ENCODE measurements around the gene ADAMTS8. TPM values are rescaled to one million over a fixed set of nuclear protein-coding genes. Genes with fewer than 3 reads are reported as not detected.

ADAMTS8 gene
- total RNA-seq, 2 donors from 2014 or later, result 0.42 to 12.2 TPM

DNA sequence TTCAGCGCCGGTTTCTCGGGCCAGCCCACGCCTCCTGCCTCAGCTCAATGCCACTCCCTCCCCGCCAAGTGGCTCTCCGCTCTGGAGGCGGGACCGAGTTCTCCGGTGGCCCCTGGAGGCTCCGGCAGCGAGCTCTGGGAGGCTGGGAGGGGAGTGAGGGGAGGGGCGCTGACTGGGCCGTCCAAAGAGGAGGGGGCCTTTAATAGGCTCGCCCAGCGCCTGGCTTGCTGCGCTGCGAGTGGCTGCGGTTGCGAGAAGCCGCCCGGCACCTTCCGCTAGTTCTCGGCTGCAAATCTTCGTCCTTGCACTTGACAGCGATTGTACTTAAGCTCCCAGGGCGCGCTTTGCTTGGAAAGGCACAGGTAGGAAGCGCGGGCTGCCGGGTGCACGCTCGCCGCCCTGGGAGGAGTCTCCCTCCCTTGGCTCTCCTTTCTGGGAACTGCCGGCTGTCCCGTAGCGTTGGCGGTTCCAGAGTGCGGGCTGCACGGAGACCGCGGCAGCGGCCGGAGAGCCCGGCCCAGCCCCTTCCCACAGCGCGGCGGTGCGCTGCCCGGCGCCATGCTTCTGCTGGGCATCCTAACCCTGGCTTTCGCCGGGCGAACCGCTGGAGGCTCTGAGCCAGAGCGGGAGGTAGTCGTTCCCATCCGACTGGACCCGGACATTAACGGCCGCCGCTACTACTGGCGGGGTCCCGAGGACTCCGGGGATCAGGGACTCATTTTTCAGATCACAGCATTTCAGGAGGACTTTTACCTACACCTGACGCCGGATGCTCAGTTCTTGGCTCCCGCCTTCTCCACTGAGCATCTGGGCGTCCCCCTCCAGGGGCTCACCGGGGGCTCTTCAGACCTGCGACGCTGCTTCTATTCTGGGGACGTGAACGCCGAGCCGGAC, 20.3 kb upstream of the ADAMTS8 start, which contains the start of gene ADAMTS15:
Gene ADAMTS15 (plus strand): TSS at position 230 of the 894 bp plus-strand sequence. CDS start 329 bp downstream, at position 559.
- TF ChIP-seq, protein P1, sequence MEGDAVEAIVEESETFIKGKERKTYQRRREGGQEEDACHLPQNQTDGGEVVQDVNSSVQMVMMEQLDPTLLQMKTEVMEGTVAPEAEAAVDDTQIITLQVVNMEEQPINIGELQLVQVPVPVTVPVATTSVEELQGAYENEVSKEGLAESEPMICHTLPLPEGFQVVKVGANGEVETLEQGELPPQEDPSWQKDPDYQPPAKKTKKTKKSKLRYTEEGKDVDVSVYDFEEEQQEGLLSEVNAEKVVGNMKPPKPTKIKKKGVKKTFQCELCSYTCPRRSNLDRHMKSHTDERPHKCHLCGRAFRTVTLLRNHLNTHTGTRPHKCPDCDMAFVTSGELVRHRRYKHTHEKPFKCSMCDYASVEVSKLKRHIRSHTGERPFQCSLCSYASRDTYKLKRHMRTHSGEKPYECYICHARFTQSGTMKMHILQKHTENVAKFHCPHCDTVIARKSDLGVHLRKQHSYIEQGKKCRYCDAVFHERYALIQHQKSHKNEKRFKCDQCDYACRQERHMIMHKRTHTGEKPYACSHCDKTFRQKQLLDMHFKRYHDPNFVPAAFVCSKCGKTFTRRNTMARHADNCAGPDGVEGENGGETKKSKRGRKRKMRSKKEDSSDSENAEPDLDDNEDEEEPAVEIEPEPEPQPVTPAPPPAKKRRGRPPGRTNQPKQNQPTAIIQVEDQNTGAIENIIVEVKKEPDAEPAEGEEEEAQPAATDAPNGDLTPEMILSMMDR (IDR thresholded peaks at IDR 0.05), result no peak
- intact Hi-C loops (cut with DNase I), result loop anchor here (5.0 kb wide), 1 partner anchor 334 kb away; no protein-coding TSS in a partner anchor
- Histone ChIP-seq H3K4me3 (peak within 1 kb of the TSS; percentile 42), H3K27me3 (no peaks in the 10 kb centered on the region), H3K9me3 (no peaks in the 10 kb centered on the region), H3K4me1 (peaks cover 7% of the 10 kb centered on the region), H3K9ac (ENCODE audit: low read depth in 2 of 2, low read length in 2 of 2) (peak within 1 kb of the TSS; percentile 52 to 67), H3K27ac (peak within 1 kb of the TSS; percentile 64), H3K36me3 (no peaks in the 10 kb centered on the region)
- DNase-seq, result peak; percentile 87

DNA sequence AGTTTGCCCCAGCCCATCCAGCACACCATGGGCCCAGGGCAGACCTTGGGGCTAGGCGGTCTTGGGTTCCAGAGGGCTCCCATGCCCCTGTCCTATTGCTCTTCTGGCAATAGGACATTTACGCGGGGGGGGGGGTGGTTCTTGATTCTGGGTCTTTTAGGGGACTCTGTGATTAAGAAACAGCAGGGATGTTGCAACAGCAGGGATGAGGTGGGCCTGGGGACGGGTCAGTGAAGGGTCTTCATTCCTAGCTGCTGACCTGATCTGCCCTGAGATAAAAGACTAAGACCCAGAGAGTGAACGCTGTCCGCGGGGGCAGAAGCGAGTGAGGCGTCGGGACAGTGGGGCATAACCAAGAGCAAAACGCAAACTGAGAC, 19.6 kb upstream of the ADAMTS8 start:
- Histone ChIP-seq H3K9ac (ENCODE audit: low read depth in 2 of 2, low read length in 2 of 2) (peak overlapping the region in 1 of 2 donors; percentile 52), H3K4me3 (peak overlapping the region; percentile 42), H3K27me3 (no peaks in the 10 kb centered on the region), H3K4me1 (peaks cover 7% of the 10 kb centered on the region), H3K9me3 (no peaks in the 10 kb centered on the region), H3K36me3 (no peaks in the 10 kb centered on the region), H3K27ac (peak overlapping the region; percentile 64)
- no peak for DNase-seq
- TF ChIP-seq, protein P1 (IDR thresholded peaks at IDR 0.05), result no peak
- intact Hi-C loops (cut with DNase I), result loop anchor here (5.0 kb wide), 1 partner anchor 334 kb away; no protein-coding TSS in a partner anchor

DNA sequence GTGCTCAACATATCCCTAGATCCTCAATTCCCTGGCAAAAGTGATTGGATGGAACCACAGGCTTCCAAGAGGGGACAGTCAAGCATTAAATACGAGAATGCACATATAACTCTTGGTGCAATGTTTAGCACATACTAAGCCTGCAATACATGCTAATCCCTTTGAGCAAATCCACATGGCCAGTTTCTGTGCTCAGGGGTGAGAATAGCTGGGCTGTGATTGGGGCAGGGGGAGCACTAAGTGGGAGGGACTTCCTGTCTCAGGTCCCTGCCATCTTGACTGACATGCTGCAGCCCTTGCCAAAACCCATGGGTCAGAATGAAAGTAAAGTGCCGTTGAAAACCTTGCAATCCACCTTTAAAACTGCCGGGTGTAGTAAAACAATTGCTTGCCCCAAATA, 17.4 kb upstream of the ADAMTS8 start:
- DNase-seq, result no peak
- H3K9me3 ChIP-seq, result no peaks in the 10 kb centered on the region
- no peak overlapping the region for H3K9ac ChIP-seq (ENCODE audit: low read depth in 2 of 2, low read length in 2 of 2)
- TF ChIP-seq, protein P1 (IDR thresholded peaks at IDR 0.05), result no peak
- H3K27ac ChIP-seq, result no peak overlapping the region
- no peaks in the 10 kb centered on the region for H3K36me3 ChIP-seq
- H3K4me3 ChIP-seq, result no peak overlapping the region
- intact Hi-C loops (cut with DNase I), result loop anchor here (5.0 kb wide), 1 partner anchor 337 kb away; no protein-coding TSS in a partner anchor
- no peaks in the 10 kb centered on the region for H3K27me3 ChIP-seq
- peaks cover 7% of the 10 kb centered on the region for H3K4me1 ChIP-seq

DNA sequence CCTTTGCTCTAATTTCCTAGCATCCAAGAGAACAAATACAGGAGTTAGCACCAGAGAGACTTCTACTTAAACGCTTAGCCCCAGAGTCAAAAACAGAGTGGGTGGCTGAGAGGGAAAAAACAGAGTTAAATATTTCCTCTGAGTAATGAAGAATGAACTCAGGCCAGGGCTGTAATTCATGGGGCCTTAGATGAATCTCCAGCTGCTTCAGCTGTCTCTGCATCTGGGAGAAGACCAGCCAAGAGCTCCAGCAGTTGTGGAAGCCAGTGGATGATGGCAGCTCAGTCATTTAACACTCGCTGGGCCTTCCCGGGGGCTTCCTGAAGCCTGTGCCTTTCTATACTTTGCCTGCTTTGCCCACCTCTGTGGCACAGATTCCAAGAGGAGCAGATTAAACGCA, 14.3 kb upstream of the ADAMTS8 start:
- no peak for DNase-seq

DNA sequence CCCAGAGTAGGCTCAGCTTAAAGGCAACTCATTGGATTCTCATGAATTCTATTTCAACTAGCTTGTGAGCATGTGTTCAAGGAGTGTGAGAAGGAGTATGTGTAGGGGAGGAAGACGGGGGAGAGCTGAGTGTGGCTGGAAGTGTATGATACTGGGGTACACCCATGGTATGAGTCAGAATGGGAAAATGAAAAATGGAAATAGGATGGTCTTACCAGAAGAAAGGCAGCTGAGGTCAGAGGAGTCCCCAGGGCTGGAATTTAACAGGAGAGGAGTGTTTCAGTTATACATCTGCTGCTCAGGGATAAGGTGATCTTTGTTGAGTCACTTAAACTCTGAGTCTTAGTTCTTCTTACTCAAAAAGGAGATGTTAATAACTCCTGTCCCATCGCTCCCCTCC, 13.3 kb upstream of the ADAMTS8 start:
- TF ChIP-seq, protein P1 (IDR thresholded peaks at IDR 0.05), result no peak
- Histone ChIP-seq H3K9me3 (no peaks in the 10 kb centered on the region), H3K4me3 (no peak overlapping the region), H3K9ac (ENCODE audit: low read depth in 2 of 2, low read length in 2 of 2) (no peak overlapping the region), H3K27me3 (no peaks in the 10 kb centered on the region), H3K27ac (no peak overlapping the region), H3K4me1 (no peaks in the 10 kb centered on the region), H3K36me3 (no peaks in the 10 kb centered on the region)
- intact Hi-C loops (cut with DNase I), result no loop called here
- DNase-seq, result no peak

More for the DNA sequence above, 14.3 kb upstream of the ADAMTS8 start:
- H3K36me3 ChIP-seq, result no peaks in the 10 kb centered on the region
- no peak overlapping the region for H3K4me3 ChIP-seq
- H3K9ac ChIP-seq (ENCODE audit: low read depth in 2 of 2, low read length in 2 of 2), result no peak overlapping the region
- TF ChIP-seq, protein P1 (IDR thresholded peaks at IDR 0.05), result no peak
- no peaks in the 10 kb centered on the region for H3K4me1 ChIP-seq
- no peaks in the 10 kb centered on the region for H3K9me3 ChIP-seq
- no peak overlapping the region for H3K27ac ChIP-seq
- no peaks in the 10 kb centered on the region for H3K27me3 ChIP-seq
- intact Hi-C loops (cut with DNase I), result no loop called here

Measured in colonic mucosa (tissue), 4 donors.